B cell (primary cell): ENCODE results near the gene LRBA. TPM values are rescaled to one million over a fixed set of nuclear protein-coding genes. Genes with fewer than 3 reads are reported as not detected.

Experiments
- ATAC-seq: fragments of 200-7000 bp; cut with Tn5 transposase; one replicate; pipeline ENCODE4 v1.10.0; 2021; ENCODE audit warnings: low read depth, mild to moderate bottlenecking, moderate number of reproducible peaks, moderate library complexity
- CTCF ChIA-PET: fragments of 350-600 bp; sonication (Branson Sonifier 250); formaldehyde crosslinking; loops from one replicate; lab custom pipeline; 2021; ENCODE audit warnings: antibody characterized with exemption, inconsistent platforms; lab: Charles Lee
- POLR2A ChIA-PET: fragments of 350-600 bp; sonication (Branson Sonifier 250); formaldehyde crosslinking; loops from one replicate; lab custom pipeline; 2021; ENCODE audit warnings: antibody characterized with exemption; lab: Charles Lee
- DNase-seq: peaks from one replicate; pipeline ENCODE4 v3.0.0; 2013
- H2AFZ ChIP-seq: 2 replicates; pipeline ENCODE4 v1.6.1; 2012; ENCODE audit warnings: mild to moderate bottlenecking, low read depth, low read length; ENCODE audit not compliant: insufficient read depth, poor library complexity, severe bottlenecking
- H3K27ac ChIP-seq, 2 donors: 1 replicate in 1 of 2; 2 replicates in 1 of 2; pipeline ENCODE4 v1.5.1; 2012 to 2013; ENCODE audit warnings: low read length in 2 of 2, mild to moderate bottlenecking in 2 of 2, moderate library complexity in 1 of 2
- H3K27me3 ChIP-seq, 4 experiments: fragments of 200-600 bp in 1 of 4; sonication (generic) in 1 of 4; replicated peaks in 1 of 4; 1 replicate in 2 of 4; 2 replicates in 2 of 4; pipeline versions ENCODE4 v1.6.1 to v1.7.0; 2013 to 2016; ENCODE audit warnings: low read length in 3 of 4, mild to moderate bottlenecking in 2 of 4, mixed read lengths in 1 of 4, moderate library complexity in 1 of 4; ENCODE audit not compliant: insufficient read depth in 4 of 4, control insufficient read depth in 3 of 4; ENCODE audit errors: control extremely low read depth in 1 of 4
- H3K36me3 ChIP-seq, 2 experiments: replicated peaks in 1 of 2; 1 replicate in 1 of 2; 2 replicates in 1 of 2; pipeline versions ENCODE4 v1.6.1 to v1.7.1; 2013; ENCODE audit warnings: low read length in 1 of 2; ENCODE audit not compliant: insufficient read depth in 2 of 2, control insufficient read depth in 1 of 2; ENCODE audit errors: control extremely low read depth in 1 of 2, extremely low read depth in 1 of 2
- H3K4me1 ChIP-seq, 2 donors: fragments of 200-600 bp in 1 of 2; sonication (generic) in 1 of 2; 1 replicate in 1 of 2; 2 replicates in 1 of 2; pipeline versions ENCODE4 v1.5.1 to v1.6.1; 2013 to 2017; ENCODE audit warnings: low read length in 2 of 2; ENCODE audit not compliant: control insufficient read depth in 2 of 2, insufficient read depth in 2 of 2
- H3K4me2 ChIP-seq: replicated peaks from 2 replicates; pipeline ENCODE3; 2012; ENCODE audit warnings: mild to moderate bottlenecking, low read depth, low read length; ENCODE audit not compliant: poor library complexity, severe bottlenecking
- H3K4me3 ChIP-seq, 5 experiments: fragments of 200-600 bp in 1 of 5; sonication (generic) in 1 of 5; 1 replicate in 3 of 5; 2 replicates in 2 of 5; pipeline versions ENCODE4 v1.5.1 to v1.7.0; 2011 to 2016; ENCODE audit warnings: low read length in 4 of 5, mild to moderate bottlenecking in 4 of 5, low read depth in 2 of 5, control low read depth in 1 of 5, moderate library complexity in 1 of 5; ENCODE audit not compliant: insufficient read depth in 1 of 5; ENCODE audit errors: control extremely low read depth in 1 of 5, extremely low read depth in 1 of 5
- H3K79me2 ChIP-seq: fragments of 200-600 bp; sonication (generic); one replicate; pipeline ENCODE4 v1.6.0; 2016; ENCODE audit warnings: low read length; ENCODE audit not compliant: control insufficient read depth, insufficient read depth
- H3K9ac ChIP-seq: fragments of 200-600 bp; sonication (generic); 2 replicates; pipeline ENCODE4 v1.6.1; 2017; ENCODE audit warnings: mild to moderate bottlenecking, low read length, moderate library complexity
- H3K9me3 ChIP-seq, 3 donors: one replicate each; pipeline versions ENCODE4 v1.6.1 to v1.7.1; 2013; ENCODE audit warnings: low read length in 2 of 3; ENCODE audit not compliant: control insufficient read depth in 2 of 3, insufficient read depth in 1 of 3; ENCODE audit errors: control extremely low read depth in 1 of 3
- H4K20me1 ChIP-seq: 2 replicates; pipeline ENCODE4 v1.6.0; 2012; ENCODE audit warnings: mild to moderate bottlenecking, low read length; ENCODE audit not compliant: insufficient read depth, control insufficient read depth, poor library complexity, severe bottlenecking
- H3K27ac Mint-ChIP-seq: one replicate; pipeline ENCODE4 v1.8.0; 2021; ENCODE audit warnings: mixed read lengths
- H3K27me3 Mint-ChIP-seq: one replicate; pipeline ENCODE4 v1.8.0; 2021; ENCODE audit warnings: mixed read lengths
- H3K4me1 Mint-ChIP-seq: one replicate; pipeline ENCODE4 v1.8.0; 2021; ENCODE audit warnings: mixed read lengths
- H3K4me3 Mint-ChIP-seq: one replicate; pipeline ENCODE4 v1.8.0; 2021; ENCODE audit warnings: mixed read lengths
- H3K9me3 Mint-ChIP-seq: one replicate; pipeline ENCODE4 v1.8.0; 2022; ENCODE audit warnings: mixed read lengths; ENCODE audit not compliant: insufficient read depth
- EZH2 ChIP-seq: IDR thresholded peaks from 2 replicates; pipeline ENCODE4 v1.6.1; 2012; ENCODE audit warnings: borderline replicate concordance, low read depth, mild to moderate bottlenecking, moderate library complexity, low read length; ENCODE audit not compliant: insufficient read depth, poor library complexity, severe bottlenecking
- WGBS: methylation state at CpG from one replicate; pipeline ENCODE4 v1.1.5; 2013; ENCODE audit warnings: missing lambda C conversion rate; ENCODE audit not compliant: insufficient coverage; 5-methylcytosine and 5-hydroxymethylcytosine counted together
- intact Hi-C: fragments of 100-400 bp; cut with micrococcal nuclease; formaldehyde crosslinking; loops from one replicate; pipeline ENCODE4 v1.10.0; 2022
- polyA plus RNA-seq: library from polyadenylated mRNA; depleted of rRNA; stranded (reverse); fragments of >200 nt; gene quantifications from 2 replicates; pipeline ENCODE4 v1.2.3, GENCODE V29; 2012
- total RNA-seq, 2 donors: library from RNA; stranded (reverse); fragments of 120-200 nt in 1 of 2; gene quantifications; 1 replicate in 1 of 2; 2 replicates in 1 of 2; pipeline versions ENCODE4 v1.2.3 to v1.2.4, GENCODE V29; 2013 to 2022
- TF ChIP-seq, protein P1 (sequence below): fragments of 200-600 bp; IDR thresholded peaks from one replicate; pipeline ENCODE4 v1.8.0; 2022; ENCODE audit warnings: antibody characterized with exemption, mild to moderate bottlenecking

LRBA gene
- total and polyA plus RNA-seq, 2 donors (not counting 1 experiment from before 2014, with no cell fraction given): 17.5 to 86.7 TPM

DNA sequence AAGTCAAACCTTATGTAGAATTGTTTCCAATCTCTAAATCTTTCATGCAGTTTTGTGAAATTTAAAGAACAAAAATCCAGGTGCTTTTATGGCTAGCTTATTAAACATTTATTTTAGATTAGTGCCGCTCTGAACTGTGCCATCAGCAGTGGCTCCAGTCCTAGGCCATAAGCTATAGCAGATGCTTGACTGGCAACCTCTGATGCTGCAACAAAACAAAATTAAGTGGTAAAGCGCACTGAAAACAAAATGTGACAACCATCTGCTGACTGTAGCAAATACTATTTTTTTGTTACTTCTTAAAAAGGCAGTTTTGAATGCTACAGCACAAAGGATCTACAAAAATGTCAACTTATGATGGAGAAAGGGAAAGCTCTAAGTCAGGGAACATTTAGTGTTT is 699.4 kb downstream of the LRBA start:
- Histone ChIP-seq H3K79me2 (no peaks in the 10 kb centered on the region), H3K27ac (no peak overlapping the region), H3K9me3 (no peaks in the 10 kb centered on the region), H3K4me1 (no peaks in the 10 kb centered on the region), H3K27me3 (no peaks in the 10 kb centered on the region), H3K4me2 (no peak overlapping the region), H4K20me1 (no peaks in the 10 kb centered on the region), H2AFZ (no peak overlapping the region), H3K4me3 (no peak overlapping the region), H3K9ac (no peak overlapping the region), H3K36me3 (peaks cover 2 to 16% of the 10 kb centered on the region in 2 experiments)
- H3K4me3 Mint-ChIP-seq: no peak overlapping the region
- no peaks in the 10 kb centered on the region for H3K27me3 Mint-ChIP-seq
- H3K9me3 Mint-ChIP-seq: no peaks in the 10 kb centered on the region
- H3K4me1 Mint-ChIP-seq: no peaks in the 10 kb centered on the region
- TF ChIP-seq, protein P1, sequence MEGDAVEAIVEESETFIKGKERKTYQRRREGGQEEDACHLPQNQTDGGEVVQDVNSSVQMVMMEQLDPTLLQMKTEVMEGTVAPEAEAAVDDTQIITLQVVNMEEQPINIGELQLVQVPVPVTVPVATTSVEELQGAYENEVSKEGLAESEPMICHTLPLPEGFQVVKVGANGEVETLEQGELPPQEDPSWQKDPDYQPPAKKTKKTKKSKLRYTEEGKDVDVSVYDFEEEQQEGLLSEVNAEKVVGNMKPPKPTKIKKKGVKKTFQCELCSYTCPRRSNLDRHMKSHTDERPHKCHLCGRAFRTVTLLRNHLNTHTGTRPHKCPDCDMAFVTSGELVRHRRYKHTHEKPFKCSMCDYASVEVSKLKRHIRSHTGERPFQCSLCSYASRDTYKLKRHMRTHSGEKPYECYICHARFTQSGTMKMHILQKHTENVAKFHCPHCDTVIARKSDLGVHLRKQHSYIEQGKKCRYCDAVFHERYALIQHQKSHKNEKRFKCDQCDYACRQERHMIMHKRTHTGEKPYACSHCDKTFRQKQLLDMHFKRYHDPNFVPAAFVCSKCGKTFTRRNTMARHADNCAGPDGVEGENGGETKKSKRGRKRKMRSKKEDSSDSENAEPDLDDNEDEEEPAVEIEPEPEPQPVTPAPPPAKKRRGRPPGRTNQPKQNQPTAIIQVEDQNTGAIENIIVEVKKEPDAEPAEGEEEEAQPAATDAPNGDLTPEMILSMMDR: no peak
- TF ChIP-seq EZH2: no peak
- intact Hi-C loops: no loop called here
- ChIA-PET POLR2A (no interaction called here), CTCF (no interaction called here)
- H3K27ac Mint-ChIP-seq: no peak overlapping the region
- ATAC-seq: no peak
- 100% methylated on average over 1 of the region's 2 CpGs for WGBS
- DNase-seq: no peak

DNA sequence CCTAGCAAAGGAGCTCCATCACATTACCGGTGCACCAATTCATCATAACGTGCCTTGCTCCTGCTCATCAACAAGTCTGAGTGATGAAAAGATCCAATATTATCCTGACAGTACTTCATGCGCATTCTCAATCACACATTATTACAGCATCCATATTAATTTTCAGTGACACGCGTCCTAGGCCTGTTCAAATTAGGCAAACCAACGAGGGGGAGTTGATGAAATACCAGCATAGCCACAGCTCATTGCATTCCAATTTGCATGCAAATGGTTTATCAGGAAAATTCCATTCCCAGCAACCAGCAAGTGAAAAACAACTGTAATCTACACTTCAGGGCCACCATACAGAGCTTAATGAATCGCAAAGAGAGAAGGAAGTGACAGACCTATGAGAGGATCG is 699.9 kb downstream of the LRBA start:
- Mint-ChIP-seq H3K27me3 (no peaks in the 10 kb centered on the region), H3K4me3 (no peak overlapping the region), H3K27ac (no peak overlapping the region), H3K4me1 (no peaks in the 10 kb centered on the region), H3K9me3 (no peaks in the 10 kb centered on the region)
- ATAC-seq: no peak
- H4K20me1 ChIP-seq: no peaks in the 10 kb centered on the region
- CTCF ChIA-PET: no interaction called here
- no peaks in the 10 kb centered on the region for H3K27me3 ChIP-seq
- 98% methylated on average over 6 of the region's 8 CpGs for WGBS
- no peak for DNase-seq
- peaks cover 2 to 18% of the 10 kb centered on the region in 2 experiments for H3K36me3 ChIP-seq
- H3K9me3 ChIP-seq: no peaks in the 10 kb centered on the region
- H3K27ac ChIP-seq: no peak overlapping the region
- no peaks in the 10 kb centered on the region for H3K79me2 ChIP-seq
- H3K4me1 ChIP-seq: no peaks in the 10 kb centered on the region
- TF ChIP-seq, protein P1: no peak
- no peak for TF ChIP-seq EZH2
- no peak overlapping the region for H3K4me2 ChIP-seq
- POLR2A ChIA-PET: no interaction called here
- no peak overlapping the region for H3K4me3 ChIP-seq
- intact Hi-C loops: no loop called here
- no peak overlapping the region for H3K9ac ChIP-seq
- H2AFZ ChIP-seq: no peak overlapping the region
